ENCODE data around the gene GPR137B.
"Not testable (repeated sequence)": the region's sequence is repeated elsewhere in the genome, so short reads cannot be mapped to it uniquely, and the experiment has no call there.

GPR137B gene

GRCh38 chr1:236161755-236162154 is 19.4 kb downstream of the GPR137B start:
- DNase-seq = not testable (repeated sequence)

GRCh38 chr1:236163463-236164153 is 21.3 kb downstream of the GPR137B start:
- no peak for DNase-seq

- no peak for DNase-seq
Observed at GRCh38 chr1:236164273-236164672, 21.9 kb downstream of the GPR137B start.

GRCh38 chr1:236165238-236165981 is 23.1 kb downstream of the GPR137B start:
- no peak for DNase-seq

GRCh38 chr1:236166041-236166440 is 23.7 kb downstream of the GPR137B start:
- DNase-seq = no peak

- no peak for DNase-seq
Observed at GRCh38 chr1:236167154-236167553, 24.8 kb downstream of the GPR137B start.

GRCh38 chr1:236167578-236167977 is 25.2 kb downstream of the GPR137B start:
- no peak for DNase-seq

- peak; percentile 7 for DNase-seq
Observed at GRCh38 chr1:236168716-236169429, 26.5 kb downstream of the GPR137B start.

GRCh38 chr1:236172041-236172579 is 29.8 kb downstream of the GPR137B start:
- DNase-seq = no peak

GRCh38 chr1:236173174-236173767 is 30.9 kb downstream of the GPR137B start:
- DNase-seq = no peak

- DNase-seq = no peak
Observed at GRCh38 chr1:236175642-236176336, 33.5 kb downstream of the GPR137B start.

GRCh38 chr1:236176337-236177336 is 34.3 kb downstream of the GPR137B start:
- no peak for DNase-seq

- DNase-seq = no peak
Observed at GRCh38 chr1:236179634-236180033, 37.3 kb downstream of the GPR137B start.

- DNase-seq = no peak
Observed at GRCh38 chr1:236181059-236181458, 38.7 kb downstream of the GPR137B start.

GRCh38 chr1:236185687-236186086 is 43.3 kb downstream of the GPR137B start:
- DNase-seq = no peak

- DNase-seq = not testable (repeated sequence)
Observed at GRCh38 chr1:236186471-236186870, 44.1 kb downstream of the GPR137B start.

GRCh38 chr1:236188084-236188483 is 45.7 kb downstream of the GPR137B start:
- not testable (repeated sequence) for DNase-seq

GRCh38 chr1:236193184-236193583 is 50.8 kb downstream of the GPR137B start:
- no peak for DNase-seq

GRCh38 chr1:236200925-236201324 is 58.6 kb downstream of the GPR137B start:
- no peak for DNase-seq

GRCh38 chr1:236201786-236202185 is 59.4 kb downstream of the GPR137B start:
- DNase-seq = no peak

- DNase-seq = no peak
Observed at GRCh38 chr1:236204039-236204438, 61.7 kb downstream of the GPR137B start.
